GM19468 (cell line): ENCODE results near the gene FAIM.
"Not testable (repeated sequence)": the region's sequence is repeated elsewhere in the genome, so short reads cannot be mapped to it uniquely, and the experiment has no call there.

ENCODE experiments used
- ATAC-seq: cut with Tn5 transposase; IDR thresholded peaks from one replicate; pipeline ENCODE4 v1.9.1; 2021; ENCODE audit warnings: mild to moderate bottlenecking, moderate library complexity, moderate number of reproducible peaks; ENCODE audit not compliant: unreplicated experiment; ENCODE audit errors: extremely low read depth

Gene FAIM

DNA sequence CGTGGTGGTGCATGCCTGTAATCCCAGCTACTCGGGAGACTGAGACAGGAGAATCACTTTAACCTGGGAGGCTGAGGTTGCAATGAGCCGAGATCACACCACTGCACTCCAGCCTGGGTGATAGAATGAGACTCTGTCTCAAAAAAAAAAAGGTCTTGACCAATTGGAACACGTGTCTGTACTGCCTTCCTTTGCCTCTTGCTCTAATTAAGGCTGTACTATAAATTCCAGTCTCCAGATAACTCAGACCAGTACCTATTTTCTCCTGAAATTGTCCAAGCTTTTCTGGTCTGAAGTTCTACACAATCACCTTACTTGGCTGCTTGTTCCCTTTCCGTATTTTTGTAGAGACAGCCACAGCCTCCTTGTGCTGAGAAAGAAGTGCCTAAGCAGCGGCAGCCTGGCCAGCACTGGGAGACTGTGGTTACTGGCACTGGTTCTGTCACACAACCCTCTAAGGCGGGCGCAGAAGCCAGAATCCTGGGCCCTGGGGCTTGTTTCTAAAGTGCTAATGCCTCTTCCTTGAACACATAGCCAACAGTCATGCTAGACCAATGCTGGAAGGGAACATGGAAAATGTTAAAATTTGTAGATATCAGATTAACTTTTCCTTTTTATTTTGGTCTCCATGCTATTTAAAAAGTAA lies 8.3 kb upstream of the FAIM start:
- no peak for ATAC-seq

DNA sequence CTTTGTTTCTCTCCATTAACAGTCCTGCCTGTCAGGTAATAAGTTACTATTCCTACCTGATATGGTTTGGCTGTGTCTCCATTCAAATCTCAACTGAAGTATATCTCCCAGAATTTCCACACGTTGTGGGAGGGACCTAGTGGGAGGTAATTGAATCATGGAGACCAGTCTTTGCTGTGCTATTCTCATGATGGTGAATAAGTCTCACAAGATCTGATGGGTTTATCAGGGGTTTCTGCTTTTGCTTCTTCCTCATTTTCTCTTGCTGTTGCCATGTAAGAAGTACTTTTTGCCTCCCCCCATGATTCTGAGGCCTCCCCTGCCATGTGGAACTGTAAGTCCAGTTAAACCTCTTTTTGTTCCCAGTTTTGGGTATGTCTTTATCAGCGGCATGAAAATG lies 6.9 kb upstream of the FAIM start:
- not testable (repeated sequence) for ATAC-seq

DNA sequence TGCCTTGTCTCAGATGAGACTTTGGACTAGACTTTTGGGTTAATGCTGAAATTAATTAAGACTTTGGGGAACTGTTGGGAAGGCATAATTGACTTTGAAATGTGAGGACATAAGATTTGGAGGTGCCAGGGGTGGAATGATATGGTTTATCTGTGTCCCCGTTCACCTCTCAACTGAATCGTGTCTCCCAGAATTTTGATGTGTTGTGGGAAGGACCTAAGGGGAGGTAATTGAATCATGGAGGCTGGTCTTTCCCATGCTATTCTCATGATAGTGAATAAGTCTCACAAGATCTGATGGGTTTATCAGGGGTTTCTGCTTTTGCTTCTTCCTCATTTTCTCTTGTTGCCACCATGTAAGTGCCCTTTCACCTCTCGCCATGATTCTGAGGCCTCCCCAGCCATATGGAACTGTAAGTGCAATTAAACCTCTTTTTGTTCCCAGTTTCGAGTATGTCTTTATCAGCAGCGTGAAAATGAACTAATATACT lies 4.4 kb upstream of the FAIM start:
- ATAC-seq = not testable (repeated sequence)

DNA sequence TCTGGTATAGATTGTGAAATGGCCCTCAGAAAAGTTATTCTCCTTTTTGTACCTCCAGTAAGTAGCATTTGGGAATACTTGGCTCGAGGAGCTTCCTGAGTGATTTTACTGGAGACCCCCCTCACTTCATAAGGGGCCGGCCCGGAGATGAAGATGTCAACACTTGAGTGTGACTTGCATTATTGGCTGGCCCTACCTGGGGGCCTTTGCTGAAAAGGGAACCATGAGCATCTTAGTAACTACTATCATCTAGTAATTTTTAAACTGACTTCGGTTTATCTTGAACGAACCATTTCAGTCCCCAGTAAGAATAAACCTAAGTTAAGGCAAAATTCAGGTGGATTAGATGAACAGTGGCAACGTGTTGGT lies 1.3 kb downstream of the FAIM start:
- ATAC-seq = no peak

DNA sequence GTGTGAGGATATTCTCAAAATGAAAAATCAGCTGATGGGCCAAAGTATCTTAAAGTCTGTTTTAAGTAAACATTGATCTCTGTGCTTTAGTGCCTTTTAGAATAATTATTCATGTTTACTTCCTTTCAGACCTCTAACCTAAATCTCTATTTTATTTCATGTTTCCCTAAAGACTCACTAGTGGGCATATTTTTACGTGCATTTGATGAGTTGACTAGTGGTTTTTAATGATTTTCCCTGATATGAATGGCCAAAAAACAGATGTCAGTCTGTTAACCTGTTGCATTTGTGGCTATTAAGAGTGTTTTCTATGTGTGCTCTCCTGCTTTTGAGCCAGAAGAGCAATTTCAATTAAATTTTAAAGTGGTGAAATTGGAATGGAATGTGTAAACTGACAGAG lies 6.9 kb downstream of the FAIM start:
- no peak for ATAC-seq

DNA sequence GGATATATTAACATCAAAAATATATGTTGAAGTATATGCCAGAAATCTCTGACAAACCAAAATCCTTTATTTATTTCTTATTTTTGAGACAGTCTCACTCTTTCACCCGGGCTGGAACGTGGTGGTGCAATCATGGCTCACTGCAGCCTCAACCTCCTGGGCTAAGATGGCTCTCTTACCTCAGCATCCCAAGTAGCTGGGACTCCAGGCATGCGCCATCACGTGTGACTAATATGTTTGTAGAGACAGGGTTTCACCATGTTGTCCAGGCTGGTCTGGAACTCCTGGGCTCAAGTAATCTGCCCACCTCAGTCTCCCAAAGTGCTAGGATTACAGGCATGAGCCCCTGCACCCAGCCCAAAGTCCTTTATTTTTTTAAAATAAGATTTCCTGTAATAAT lies 11.9 kb downstream of the FAIM start:
- no peak for ATAC-seq

DNA sequence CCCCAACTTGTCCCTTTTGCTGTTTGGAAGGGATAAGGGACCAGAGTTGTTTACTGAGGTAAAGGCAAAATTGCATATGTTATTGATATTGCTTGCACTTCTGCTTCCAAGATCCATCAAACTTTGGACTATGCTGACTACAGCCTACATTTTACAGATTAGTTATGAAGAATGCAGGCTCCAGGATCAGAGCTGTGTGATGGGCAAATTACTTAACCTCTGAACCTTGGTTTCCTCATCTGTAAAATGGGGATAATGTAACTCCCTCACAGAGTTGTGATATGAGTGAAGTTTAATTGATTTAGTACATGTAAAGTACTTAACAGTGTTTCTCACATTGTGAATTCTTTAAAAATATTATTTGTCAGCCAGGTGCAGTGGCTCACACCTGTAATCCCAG lies 15.9 kb downstream of the FAIM start:
- no peak for ATAC-seq

DNA sequence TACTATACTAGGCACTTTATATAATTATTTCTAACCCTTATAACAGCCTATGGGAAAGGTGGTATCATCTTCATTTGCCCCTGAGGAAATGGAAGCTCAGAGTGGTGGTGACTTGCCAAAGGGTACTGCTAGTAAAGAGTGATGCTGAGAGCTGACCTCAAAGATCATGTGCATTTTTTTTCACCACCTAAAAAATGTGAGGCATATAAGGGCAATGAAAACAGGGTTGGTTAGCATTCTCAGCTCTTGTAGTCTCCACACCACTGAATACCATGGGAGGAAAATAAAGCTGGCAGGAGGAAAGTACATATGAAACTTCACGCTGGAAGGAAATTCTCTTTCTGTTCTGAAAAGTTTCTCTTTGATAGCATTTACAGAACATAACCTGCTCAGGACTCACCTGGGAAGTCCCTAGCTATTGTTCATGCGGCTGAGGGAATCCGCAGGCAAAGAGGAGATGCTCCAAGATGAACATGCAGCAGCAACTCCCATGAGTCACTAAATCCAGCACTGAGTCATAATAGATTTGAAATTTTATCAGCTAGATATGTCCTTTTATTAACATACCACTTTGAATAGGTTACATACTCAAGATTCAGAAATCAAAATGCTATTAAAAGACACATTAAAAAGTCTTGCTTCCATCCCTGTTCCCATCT lies 17.3 kb downstream of the FAIM start:
- no peak for ATAC-seq

DNA sequence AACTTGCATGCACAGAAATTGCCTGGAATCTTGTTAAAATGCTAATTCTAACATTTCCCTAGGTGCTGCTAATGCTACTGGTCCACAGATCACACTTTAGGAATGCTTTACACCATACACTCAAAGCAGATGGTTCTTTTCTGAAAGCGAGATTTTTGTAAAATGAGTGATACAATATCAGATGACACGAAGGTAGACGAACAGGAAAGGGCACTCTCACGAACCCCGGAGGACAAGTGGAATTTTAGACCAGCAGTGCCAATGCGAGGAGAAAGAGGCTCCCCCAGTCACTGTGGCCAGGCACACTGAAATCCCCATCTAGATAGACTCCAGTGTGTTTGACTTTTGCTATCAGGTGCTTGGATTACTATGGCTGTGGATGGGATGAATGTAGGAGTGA lies 21.0 kb downstream of the FAIM start:
- ATAC-seq = no peak

DNA sequence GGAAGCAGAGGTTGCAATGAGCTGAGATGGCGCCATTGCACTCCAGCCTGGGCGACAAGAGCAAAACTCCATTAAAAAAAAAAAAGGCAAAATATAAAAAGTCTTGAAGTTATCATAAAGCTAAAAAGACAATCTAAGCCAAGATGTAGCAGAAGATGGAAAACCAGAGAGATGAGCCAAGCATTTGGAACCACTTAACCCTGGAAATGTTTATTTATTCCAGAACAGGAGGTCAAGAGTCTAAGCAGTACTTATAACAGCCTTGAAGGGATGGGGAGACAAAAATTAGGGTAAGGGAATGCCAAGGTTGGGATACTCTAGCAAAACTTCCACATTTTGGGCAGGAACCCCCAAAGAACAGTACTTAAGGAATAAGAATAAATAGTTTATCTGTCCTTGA lies 30.1 kb downstream of the FAIM start:
- ATAC-seq = no peak

DNA sequence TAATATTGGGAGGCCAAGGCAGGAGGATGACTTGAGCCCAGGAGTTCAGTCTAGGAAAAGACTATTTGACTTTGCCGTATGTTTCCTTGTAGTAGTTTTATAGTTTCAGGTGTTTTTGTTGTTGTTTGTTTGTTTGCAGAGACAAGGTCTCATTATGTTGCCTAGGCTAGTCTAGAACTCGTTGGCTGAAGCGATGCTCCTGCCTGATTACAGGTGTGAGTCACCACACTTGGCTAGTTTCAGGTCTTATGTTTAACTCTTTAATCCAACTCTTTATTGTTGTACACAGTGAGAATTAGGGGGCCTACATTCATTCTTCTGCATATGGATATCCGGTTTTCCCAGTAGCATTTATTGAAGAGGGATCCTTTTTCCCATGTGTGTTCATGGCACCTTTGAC lies 32.0 kb downstream of the FAIM start:
- no peak for ATAC-seq

DNA sequence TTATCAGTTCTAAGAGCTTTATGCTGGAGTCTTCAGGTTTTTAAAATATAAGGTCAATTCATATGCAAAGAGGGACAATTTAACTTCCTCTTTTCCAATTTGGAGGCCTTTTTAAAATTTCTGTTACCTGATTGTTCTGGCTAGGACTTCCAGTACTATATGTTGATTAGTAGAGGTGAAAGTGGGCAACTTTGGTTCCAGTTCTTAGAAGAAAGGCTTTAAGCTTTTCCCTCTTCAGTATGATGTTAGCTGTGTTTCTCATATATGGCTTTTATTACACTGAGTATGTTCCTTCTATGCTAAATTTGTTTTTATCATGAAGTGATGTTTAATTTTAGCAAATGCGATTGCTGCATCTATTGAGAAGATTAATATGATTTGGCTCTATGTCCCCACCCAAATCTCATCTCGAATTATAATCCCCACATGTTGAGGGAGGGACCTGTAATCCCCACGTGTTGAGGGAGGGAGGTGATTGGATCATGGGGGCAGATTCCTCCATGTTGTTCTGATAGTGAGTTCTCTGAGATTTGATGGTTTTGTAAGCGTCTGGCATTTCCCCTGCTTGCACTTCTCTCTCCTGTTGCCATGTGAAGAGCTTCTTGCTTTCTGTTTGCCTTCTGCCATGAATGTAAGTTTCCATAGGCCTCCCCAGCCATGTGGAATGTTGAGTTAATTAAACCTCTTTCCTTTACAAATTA lies 33.8 kb downstream of the FAIM start:
- no peak for ATAC-seq

DNA sequence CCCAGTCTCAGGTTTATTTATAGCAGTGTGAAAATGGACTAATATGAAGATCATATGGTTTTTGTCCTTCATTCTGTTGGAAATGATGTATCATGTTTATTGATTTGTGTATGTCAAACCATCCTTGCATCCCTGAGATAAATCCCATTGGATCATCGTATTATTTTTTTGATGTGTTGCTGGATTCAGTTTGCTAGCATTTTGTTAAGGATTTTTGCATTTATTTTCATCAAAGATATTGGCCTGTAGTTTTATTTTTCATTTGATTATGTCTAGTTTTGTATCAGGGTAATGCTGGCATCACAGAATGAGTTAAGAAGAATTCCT lies 34.3 kb downstream of the FAIM start:
- ATAC-seq = no peak

DNA sequence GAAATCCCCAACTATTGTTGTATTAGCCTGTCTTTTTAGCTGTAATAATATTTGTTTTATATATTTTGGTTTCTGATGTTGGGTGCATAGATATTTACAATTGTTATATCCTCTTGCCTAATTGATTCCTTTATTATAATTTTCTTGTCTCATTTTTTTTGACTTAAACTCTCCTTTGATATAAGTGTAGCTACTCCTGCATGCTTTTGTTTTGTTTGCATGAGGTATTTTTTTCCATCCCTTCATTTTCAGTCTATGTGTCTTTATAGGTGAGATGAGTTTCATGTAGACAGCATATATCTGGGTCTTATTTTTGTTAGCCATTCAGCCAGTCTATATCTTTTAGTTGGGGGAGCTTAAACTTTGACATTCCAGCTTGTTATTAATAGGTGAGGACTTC lies 37.4 kb downstream of the FAIM start:
- no peak for ATAC-seq

DNA sequence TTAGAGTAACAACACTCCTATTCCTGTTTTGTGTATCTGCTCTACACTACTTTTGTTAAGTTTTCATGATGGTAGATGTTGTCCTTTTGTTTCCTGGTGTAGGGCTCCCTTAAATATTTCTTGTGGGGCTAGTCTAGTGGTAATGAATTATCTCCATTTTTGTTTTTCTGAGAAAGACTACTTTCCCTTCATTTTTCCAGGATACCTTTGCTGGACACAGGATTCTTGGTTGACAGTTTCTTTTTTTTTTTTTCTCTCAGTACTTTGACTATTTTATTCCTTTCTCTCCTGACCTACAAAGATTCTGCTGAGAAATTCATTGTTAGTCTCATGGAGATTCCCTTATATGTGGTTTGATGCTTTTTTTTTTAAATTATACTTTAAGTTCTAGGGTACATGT lies 37.9 kb downstream of the FAIM start:
- ATAC-seq = no peak

DNA sequence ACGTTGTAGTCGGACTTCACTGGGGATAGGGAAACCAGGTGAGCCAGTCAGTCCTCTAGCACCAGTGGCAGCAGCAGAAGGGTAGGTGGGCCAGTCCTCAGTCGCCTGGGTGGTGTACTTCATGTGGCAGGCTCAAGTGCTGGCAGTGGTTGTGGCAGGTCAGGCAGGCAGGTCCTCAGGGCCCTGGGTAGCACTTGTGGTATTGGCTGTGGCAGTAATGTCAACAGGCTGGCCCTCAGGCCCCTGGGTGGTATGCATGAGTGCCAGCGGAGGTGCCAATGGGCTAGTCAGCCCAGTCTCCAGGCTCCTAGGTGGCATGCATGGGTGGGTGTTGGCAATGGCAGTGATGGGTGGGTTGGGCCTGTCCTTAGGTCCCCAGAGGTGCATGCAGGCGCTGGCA lies 40.6 kb downstream of the FAIM start:
- ATAC-seq = no peak

DNA sequence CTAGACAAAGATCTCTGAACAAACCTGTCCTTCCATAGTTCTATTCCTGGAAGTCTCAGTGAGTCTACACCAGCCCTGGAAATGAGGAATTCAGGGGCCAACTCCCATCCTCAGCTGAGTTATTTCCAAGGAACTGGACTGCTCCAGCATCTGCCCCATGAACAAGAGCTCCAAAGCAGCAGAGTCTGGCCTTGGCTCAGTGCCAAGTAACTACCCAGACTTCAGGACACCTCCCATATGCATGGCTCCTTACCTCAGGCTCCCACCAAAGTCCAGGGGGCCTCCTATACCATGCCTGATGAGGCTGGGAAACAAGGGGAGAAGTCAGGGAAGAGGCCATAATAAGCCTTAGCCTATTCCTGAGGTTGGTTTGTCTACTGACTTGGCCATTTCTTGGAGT lies 45.0 kb downstream of the FAIM start:
- ATAC-seq = no peak

DNA sequence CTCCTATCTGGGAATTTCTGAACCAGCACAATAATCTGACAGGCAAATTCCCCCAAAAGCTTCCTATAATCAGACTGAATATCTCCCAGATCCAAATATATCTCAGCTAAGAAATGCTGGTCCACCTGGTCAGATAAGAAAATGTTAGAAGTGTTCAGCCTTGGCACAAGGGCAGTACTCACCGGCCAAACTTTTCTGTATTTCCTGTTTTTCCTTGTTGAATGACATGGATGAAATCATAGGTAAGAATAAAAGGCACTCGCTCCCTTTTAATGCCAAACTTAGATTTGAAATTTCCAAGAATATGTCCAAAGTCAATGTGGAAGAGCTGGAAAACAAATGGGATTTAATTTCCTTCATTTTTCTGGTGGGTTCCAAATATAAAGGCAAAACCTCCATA lies 48.9 kb downstream of the FAIM start:
- no peak for ATAC-seq

DNA sequence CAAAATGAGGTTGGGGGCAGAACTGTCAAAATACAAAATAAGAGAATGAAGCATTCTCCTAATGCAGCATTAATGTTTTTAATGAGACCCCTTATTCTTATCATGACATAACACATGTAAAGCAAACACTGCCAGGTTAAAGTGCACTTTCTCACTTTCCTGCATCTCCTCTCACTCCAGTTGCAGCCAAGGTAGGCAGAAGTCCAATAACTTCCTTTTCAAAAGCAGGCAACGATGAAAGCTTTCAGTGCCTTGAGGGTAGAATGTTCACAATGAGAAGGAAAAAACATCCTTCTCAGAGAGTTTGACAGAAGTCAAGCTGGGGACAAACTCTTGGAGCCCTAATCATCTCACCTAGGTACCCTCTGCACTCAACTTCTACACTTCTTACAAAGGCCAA lies 59.5 kb downstream of the FAIM start:
- ATAC-seq = no peak

DNA sequence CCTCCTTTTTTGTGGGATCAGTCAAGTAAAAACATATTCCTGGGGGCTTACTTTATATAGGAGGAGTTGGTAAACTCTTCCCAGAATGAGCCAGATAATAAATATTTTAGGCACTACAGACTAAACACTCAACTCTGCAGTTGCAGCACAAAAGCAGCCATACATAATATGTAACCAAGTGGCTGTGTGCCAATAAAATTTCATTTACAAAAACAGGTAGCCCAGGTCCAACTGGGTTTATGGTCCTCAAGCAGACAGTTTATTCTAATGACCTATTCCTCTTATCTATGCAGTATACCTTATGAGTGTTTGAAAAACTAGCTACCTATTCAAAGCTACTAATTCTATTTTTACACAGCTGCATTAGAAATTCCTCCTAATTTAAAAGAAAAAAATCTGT lies 61.8 kb downstream of the FAIM start:
- ATAC-seq = no peak

DNA sequence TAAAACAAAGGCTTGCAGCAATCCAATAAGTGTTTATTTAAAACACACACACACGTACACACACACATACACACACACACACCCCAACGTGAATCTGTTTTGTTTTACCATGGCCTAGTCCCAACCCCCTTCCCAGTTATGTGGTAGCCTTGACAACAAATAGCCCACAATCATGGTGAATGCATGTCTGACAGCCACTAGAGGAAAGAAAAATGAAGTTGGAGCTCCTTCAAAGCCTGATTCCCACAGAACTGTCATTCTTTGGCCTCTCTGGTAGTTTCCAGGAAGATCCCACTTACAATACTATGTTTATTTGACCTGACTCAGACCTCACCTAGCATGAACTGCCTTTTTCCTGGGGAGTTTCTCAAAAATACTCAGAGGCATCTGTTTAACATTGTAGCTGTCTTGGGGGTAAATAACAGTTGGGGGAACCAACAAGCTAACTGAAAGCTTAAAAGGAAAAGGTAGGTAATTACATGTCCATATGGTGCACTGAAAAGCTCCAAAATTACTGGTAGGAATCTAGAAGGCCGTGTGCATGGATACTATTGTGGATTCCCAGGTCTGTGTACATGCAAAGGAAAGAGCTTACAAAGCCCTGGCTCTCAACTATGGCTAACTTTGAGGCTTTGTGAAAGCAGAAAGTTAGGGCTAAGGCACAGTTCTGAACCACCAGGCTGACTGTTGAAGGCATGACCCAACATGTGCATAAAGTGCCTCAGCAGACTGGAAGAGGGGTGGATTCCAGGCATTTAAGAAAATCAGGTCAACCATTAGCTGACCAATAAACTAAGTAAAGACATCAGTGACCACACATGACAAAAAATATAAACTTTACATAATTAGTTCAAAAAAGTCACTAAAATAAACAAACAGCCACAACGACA lies 65.3 kb downstream of the FAIM start:
- no peak for ATAC-seq
